C4-2B (cell line): ENCODE results near the gene ITGA8.
"Not testable (repeated sequence)": the region's sequence is repeated elsewhere in the genome, so short reads cannot be mapped to it uniquely, and the experiment has no call there.

ENCODE experiments used
- ZFX ChIP-seq: fragments of 450-650 bp; IDR thresholded peaks from 2 replicates; pipeline ENCODE4 v1.6.1; 2017
- TF ChIP-seq, protein P1 (sequence below): fragments of 450-650 bp; conservative IDR thresholded peaks from 2 replicates; pipeline ENCODE4 v1.5.1; 2017; ENCODE audit warnings: mild to moderate bottlenecking

GRCh38 chr10:15557168-15557567, 162.6 kb downstream of the ITGA8 start:
- TF ChIP-seq, protein P1, sequence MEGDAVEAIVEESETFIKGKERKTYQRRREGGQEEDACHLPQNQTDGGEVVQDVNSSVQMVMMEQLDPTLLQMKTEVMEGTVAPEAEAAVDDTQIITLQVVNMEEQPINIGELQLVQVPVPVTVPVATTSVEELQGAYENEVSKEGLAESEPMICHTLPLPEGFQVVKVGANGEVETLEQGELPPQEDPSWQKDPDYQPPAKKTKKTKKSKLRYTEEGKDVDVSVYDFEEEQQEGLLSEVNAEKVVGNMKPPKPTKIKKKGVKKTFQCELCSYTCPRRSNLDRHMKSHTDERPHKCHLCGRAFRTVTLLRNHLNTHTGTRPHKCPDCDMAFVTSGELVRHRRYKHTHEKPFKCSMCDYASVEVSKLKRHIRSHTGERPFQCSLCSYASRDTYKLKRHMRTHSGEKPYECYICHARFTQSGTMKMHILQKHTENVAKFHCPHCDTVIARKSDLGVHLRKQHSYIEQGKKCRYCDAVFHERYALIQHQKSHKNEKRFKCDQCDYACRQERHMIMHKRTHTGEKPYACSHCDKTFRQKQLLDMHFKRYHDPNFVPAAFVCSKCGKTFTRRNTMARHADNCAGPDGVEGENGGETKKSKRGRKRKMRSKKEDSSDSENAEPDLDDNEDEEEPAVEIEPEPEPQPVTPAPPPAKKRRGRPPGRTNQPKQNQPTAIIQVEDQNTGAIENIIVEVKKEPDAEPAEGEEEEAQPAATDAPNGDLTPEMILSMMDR = not testable (repeated sequence)
- not testable (repeated sequence) for TF ChIP-seq ZFX
